HG02763 (cell line): ENCODE measurements around the gene CACNB1.
A peak's percentile ranks its signal among the peaks of the same experiment; 100 is the strongest.

Source experiments
- ATAC-seq: cut with Tn5 transposase; IDR thresholded peaks from one replicate; pipeline ENCODE4 v1.9.1; 2021; ENCODE audit warnings: mild to moderate bottlenecking, moderate library complexity; ENCODE audit not compliant: unreplicated experiment

CACNB1 gene

DNA sequence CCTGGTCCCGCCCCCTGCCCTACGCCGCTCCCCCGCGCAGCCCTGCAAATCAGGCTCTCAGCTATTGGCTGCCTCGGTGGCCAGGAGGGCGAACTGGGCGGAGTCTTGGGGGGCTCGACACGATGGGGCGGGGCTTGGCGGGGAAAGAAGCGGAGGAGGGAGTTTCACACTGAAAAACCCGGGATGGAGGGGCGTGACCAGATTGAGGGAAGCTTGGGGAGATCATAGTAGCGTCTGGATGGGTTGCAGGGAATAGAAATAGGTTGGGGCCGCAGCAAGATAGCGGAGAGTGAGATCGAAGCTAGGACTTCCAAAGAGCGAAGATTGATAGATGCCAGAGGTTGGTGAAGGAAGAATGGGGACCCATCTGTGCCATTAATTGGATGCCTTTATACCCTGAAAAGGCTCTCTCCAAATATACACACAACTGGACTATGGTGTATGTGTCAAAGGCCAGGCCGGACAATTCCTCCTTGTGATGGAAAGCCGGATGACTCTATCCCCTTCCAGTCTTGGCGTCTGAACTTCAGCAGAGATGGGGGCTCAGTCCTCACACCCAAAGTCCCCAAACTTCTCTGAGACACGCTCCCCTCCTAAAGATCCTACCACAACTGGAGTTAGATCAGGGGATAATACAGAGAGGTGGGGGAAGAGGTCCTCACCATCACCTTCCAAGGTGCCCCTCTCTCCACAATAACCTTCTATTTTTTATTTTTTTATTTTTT is 28.7 kb upstream of the CACNB1 start:
- no peak for ATAC-seq

DNA sequence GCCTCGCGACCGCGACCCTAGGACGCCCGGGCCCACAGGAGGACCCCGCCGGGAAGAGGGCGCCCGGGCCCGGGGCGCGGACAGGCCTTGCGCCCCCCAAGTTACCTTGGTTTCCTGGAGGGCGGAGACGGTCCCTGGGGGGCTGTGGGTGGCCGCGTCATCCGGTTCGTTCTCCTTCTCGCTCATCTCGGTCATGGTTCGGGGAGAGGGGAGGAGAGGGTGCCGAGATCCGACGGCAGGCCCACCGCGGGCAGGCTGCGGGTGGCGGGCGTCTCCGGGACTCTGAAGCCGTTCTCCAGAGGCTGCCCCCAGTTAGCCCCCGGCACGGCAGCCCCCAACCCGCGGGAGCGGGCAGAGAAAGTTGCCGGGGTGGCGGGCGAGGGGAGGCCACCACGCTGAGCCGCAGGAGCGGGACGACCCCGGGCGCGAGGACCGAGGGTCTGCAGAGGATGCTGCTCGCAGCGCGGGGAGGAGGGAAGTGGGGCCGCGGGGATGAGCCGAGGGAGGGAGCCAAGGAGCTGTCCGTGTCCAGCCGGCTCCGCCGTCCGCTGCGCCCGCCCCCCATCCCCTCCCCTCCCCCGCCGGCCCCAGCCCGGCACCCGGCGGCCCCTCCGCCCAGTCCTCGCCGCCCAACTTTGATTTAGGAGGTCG is 28.0 kb upstream of the CACNB1 start, which contains the start of gene STAC2:
STAC2 (minus strand) TSS at position 638 of the 651 bp plus-strand sequence; CDS start at position 195, 443 bp downstream.
- ATAC-seq = no peak

DNA sequence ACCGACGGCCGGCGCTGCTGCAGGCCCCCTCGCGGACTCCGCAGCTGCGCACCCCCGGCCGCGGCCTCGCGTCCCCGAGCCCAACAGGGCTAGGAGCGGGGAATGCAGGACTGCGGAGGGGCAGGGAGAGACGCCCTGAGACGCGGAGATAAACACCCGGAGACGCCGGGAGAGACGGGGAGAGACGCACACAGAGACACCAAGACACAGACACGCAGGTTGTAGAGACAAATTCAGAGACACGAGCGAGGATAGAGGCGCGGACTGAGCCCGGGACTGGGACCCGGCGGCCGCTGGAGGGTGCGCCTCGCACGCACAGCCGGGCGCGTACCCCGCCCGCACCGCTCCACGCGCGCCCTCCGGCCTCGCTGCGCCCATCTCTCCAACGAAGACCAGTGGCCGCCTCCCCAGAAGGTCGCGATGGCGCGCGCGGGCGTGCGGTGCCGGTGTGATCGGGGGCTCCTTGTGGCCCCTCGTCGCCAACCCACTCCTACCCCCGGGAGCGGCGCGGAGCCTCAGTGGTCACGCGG is 27.4 kb upstream of the CACNB1 start:
- no peak for ATAC-seq

DNA sequence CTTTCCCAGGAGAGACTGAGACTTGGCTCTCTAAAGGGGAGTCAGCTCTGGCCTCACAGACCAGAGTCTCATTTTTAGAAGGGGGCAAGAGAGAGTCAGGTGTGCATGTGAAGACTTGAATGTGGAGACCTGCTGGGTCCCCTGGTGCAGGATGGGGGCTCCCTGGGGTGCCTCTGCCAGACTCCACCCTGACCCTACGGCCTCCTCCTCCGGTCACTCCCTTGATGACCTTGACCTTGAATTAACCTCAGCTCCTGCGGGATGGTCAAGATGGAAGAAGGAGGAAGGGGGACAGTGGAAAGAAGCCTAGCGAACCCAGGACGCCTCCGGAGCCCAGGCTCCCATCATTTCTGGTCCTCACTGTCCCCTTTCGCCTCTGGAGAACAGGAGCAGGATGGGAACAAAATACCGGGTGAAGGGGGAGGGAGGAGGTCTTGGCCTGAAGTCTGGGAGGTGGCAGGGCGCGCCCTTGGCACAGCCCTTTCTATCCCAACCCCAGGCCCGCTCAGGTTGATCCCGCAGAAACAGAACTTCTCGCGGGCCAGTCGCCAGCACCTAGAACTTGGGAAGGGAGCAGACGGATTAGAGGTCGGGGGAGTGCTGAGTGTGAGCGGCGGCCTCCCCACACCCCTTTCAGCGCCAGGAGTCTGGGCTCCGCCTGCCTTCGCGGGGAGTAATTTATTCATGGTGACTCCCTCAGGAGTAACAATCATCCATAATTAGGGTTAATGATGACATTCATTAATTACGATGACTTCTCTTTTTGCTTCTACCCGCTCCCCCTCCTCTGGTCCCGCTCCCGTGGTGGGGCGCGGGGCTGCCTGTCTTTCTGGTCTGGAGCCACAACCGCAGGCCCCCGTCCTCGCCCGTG is 26.7 kb upstream of the CACNB1 start:
- ATAC-seq = no peak

DNA sequence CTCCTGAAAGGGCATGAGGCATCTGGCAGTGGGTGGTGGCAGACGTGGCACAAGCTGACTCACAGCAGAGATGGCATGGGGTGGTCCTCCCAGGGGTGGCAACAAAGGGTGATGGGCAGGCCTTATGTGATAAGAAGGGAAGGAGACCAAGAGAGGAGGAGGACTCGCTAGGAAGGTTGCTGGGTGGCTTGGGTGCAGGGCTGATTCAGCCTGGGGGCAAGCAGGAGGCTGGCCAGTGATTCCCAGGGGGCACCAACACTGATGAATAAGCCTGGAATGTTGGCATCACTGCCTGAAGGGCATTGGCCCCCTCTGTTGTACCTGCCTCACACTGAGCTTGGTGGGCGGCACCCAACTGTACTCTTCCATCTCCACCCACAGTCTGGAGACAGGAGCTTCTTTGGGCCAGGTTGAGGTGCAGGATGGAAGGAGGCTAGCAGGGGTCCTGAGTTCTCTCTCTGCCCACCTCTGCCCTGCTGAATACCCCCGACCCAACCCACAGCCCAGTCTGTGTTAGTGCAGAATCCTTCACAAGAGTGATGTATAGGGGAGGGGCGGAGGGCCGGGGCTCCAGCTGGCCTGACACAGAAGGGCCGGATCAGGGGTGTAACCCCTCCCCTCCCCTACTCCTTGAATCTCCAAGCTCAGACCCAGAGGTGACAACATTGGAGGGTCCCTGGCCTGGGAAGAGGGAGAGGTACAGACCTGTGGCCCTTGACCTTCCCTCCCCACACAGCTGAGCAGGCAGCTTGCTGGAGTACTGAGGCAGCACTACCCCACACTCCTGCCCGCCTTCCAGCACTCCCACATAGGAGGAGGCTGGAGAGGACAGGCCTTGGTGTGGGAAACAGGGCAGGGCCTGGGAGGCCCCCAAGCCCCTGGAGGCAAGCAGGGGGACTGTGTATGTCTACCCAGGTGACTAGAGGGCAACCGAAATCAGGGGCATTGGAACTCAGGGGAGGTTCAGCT is 25.7 kb upstream of the CACNB1 start:
- no peak for ATAC-seq

DNA sequence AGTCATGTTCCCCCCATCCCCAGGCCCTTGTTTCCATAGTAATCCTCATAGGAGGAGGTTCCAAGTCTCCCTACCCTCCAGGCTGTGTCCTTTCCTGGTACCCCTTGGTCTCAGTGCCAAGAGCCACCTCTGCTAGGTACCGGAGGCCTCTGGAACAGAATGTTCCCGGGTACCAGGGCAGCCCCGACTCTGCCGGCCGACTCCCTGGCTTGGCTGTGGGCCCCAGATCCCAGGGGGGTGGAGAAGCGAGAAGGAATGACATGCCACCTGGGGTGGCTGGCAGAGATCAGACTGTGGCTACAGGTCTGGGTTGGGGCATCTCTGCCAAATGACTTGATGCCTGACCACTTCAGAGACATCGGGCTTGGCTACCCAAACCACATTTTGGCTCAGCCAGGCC is 24.7 kb upstream of the CACNB1 start:
- no peak for ATAC-seq

DNA sequence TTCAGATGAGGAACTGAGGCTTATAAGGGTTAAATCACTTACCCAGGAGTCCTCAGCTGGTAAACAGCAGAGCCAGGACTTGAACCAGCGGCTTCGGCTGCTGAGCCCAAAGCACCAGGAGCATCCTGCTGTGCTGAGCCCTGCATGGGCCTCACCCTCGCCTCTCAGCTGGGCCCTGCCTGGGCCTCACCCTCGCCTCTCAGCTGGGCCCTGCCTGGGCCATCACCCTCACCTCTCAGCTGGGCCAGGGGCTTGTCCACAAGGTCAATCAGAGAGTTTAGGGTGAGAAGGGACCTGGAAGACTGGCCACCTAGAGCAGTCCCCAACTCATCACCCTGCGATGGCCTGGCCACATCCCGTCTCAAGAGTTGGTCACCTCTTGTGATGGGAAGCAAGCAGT is 24.1 kb upstream of the CACNB1 start:
- ATAC-seq = no peak

DNA sequence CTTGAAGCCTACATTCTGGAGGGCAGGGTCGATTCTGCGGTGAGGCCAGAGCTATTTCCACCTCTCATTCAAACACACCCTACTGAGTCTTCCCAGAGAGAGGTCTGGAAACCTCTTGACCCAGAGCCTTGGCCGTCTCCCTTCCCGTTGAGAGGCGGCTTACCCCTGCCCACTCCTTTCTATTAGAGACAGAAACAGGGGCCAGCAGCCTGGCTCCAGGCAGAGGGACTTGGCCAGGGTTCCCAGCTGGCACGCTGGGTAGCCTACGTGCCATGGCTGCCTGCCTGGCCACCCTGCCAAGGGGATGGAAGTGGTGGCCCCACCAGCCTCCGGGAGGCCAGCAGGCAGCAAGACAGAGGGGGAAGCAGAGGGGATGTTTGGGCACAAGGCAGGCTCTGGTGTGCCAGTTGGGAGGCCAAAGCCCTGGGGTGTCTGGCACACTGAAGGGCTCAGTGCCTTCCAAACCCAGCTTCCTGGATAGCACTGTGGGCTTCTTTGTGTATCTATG is 22.2 kb upstream of the CACNB1 start:
- ATAC-seq = no peak

DNA sequence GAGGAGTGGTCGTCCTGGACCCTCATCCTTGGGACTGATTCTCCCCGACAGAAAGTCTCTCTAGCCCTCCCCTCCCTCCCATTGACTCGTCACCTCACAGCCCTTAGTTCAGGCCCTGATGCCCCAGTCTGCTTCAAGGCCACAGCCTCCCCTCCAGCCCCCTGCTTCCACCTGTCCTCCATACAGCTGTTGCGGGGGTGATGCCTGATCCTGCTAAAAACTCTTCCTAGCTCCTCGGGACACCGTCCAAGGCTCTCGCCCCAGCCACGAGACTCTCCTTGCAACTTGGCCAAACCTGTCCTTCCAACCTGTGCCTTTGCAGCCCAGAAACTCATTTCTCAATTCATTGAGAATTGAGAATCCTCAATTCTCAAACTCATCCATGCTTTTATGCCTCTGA is 21.4 kb upstream of the CACNB1 start:
- no peak for ATAC-seq

DNA sequence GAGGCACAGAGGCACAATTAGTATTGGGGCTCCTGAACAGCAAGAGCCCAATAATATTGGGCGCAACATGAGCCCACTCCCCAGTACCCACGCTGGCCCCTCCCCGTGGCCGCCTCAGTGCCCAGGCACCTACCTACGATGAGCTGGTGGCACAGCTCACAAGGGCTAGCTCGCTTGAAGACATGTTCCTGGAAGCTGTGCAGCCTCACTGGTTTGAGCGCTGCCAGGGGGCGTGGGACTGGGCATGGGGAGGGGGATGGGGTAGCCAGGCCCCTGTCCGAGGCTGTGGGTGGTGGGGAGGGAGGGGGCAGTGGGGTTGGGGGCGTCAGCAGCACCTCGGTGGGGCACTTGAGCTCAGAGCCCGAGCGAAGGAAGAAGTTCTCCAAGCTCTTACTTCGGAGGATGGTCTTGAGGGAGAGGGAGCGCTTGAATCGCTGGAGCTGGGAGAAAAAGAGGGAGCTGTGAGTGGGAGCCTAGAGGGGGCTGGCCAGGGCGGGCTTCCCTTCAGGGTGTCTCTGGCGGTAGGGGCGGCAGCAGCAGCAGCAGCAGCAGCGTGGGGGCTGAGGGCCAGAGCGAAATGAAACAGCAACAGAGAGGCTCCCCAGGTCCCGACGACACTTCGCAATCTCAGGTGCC is 20.4 kb upstream of the CACNB1 start:
- no peak for ATAC-seq

DNA sequence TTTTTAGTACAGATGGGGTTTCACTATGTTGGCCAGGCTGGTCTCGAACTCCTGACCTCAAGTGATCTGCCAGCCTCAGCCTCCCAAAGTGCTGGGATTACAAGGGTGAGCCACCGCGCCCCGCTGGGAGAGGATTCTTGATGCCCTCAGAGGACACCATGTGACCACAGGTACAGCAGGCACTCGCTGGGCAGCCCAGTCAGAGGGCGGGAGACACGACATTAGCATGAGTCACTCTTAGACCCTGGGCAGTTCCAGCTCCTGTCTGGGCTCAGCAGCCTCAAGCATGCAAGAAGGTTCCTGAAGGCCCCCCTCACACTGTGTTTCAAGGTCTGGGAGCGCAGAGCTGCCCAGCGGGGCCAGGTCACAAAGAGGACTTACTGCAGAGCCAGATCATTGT is 16.4 kb upstream of the CACNB1 start:
- ATAC-seq = no peak

DNA sequence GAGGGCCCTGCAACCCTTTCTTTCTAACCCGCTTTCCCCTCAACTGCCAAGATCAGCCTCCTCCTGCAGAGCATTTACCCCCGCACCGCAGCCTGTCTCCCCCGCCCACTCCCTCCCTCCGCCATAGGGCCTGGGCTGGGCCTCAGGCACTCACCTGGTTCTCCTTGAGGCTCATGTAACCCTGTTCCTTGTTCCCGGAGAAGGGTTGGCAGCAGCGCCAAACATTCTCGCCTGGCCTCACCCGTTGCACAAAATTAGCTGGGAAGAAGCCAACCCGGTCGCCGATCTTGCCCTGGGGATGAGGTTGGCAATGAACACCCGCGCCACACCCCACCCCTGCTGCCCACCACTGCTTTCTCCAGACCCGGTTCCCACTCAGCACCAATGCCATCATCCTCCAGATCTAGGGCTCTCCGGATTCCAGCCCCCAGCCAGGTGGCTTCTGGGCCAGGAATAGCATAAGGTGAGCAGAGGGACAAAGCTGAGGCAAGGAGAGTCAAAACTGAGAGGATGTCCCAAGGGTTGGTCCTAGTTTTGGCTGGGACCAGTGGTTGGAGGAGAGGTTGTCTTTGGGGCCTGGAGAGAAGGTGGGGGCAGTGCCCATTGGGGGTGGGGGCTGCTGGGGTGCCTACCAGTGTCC is 15.5 kb upstream of the CACNB1 start:
- no peak for ATAC-seq

DNA sequence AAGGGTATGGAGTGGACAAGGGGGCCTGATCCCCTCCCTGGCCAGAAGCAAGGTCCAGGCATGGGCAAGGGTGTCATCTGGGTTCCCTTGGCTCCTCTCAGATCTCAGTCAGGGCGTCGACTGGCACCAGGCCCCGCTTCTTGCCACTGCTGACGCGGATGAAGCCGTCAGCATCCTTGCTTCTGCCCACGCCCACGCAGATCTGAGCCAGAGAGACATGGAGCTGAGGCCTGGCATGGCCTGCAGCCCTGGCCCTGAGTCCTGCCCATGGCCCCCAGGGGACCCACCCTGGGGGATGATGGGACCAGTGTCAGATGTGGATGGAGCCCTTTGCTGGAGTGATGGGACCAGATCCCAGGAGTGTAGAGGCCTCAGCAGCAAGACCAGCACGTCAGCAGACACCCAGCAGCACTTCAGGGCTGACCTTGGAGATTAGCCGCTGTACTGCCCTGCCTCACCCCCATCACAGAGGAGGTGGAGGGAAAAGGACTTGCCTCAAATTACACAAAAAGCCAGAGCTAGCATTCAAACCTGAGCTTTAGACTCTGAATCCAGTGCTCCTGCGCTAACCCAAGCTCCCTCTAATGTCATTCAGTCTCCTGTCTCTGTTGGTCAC is 14.8 kb upstream of the CACNB1 start:
- ATAC-seq = no peak

DNA sequence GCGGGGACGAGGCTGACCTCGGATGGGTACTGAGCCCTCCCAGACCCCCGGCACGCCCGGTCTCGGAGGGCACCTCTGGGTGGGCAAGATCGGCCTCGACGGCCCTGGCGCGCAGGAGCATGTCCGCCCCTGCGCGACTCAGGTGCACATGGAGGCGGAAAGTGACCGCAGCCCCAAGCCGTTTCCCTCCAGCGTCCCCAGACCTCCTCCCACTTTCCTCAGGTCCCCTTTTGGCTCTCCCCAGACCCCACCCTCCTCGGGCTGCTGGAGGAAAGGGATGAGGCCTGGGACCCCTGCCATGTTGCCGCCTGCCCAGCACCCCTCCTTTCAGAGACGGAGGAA is 12.6 kb upstream of the CACNB1 start:
- no peak for ATAC-seq

DNA sequence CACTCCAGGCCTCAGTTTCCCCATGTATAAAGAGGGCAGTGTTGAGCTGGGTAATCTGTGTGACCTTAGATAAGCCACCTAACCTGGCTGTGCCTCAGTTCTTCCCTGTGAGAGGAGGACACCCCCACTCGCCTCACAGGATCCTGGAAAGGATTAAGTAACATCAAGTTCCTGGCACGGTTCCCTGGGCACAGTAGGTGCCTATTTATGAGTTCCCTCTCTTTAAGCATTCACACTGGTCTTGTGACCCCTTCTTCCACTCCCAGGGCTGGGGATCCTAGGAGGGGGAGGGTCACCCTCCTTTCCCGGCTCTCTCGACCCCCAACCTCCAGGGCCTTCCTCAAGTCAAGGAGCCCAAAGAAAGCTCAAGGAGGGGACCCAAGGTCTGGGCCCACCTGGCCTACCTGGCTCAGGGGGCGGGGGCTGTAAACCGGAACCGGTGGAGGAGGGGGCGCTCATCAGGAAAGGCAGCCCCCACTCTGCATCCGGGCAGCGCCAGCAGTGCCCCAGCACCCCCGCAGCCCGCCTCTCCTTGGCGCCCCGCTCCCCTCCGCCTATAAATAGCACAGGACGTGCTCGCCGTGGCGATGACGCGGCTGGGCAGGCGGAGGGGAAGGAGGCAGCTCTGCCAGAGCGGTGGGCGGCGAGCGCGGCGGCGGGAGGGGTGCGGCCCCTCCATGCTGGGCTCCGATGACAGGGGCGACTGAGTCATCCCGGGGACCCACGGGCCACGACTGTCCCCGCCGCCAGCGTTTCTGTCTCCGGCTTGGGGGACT is 12.0 kb upstream of the CACNB1 start:
- no peak for ATAC-seq

DNA sequence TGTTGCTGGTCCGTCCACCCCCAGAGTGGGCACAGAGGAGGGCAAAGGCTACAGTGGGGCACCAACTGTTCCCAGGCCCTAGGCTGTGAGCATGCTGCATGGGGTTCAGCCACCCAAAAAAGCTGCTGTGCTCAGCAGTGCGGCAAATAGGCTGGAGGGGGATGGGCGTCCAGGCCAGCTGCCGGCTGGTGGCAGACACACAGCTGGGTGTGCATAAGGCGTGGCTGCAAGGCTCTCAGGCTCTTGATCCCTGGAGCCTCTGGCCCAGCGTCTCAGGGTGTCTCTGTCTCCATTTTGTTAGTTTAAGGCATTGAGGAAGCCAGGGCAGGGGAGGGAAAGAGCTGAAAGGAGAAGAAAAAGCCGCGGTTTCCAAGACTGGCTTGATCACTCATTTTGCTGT is 11.4 kb upstream of the CACNB1 start:
- ATAC-seq = peak; percentile 51

DNA sequence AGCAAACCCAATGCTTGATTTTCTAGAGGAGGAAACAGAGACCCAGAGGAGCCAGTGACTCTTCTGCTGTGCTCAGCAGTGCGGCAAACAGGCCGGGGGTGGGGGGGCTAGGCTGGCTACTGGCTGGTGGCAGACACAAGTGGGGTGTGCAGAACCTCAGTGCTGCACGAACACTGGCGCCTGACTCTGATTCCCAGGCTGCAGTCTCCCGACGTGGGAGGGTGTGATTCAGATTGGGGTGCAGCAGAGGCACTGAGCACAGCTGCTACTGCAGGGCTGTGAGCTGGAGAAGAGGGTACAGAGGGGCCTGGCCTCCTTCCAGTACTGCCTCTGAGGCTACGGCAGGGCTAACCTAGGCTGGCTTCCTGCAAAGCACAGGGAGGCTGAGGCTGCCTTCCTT is 10.7 kb upstream of the CACNB1 start:
- ATAC-seq = no peak

DNA sequence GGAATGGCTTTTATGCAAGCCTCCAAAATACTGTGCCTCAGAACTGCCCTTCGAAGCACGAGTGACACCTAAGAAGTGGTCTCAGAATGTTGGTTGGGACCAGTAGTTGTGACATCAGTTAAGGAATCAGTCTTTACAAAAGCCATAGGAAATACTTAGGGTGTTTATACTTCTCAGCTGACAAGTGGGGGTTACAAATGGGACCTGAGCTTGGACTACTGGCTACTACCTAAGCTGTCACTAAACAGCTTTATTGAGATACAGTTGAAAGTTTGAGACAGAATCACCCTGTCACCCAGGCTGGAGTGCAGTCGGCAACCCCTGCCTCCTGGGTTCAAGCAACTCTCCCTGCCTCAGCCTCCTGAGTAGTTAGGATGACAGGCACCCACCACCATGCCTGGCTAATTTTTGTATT is 7.7 kb upstream of the CACNB1 start:
- ATAC-seq = no peak
